Measurements from ENCODE around the gene TP53I3.

The TP53I3 gene

GRCh38 chr2:24038786-24039499 lies 45.7 kb downstream of the TP53I3 start:
- DNase-seq (ENCODE audit: low read depth), result no peak
- no peak for TF ChIP-seq CTCF (IDR thresholded peaks at IDR 0.05; ENCODE audit: insufficient read depth, low read depth, low read length, missing control alignments)
- no peak overlapping the region for H3K4me3 ChIP-seq (ENCODE audit: low read depth, low read length)

Data from GM12865 (cell line).